GM12878 (cell line): ENCODE data around the gene CCDC68. TPM values are rescaled to one million over a fixed set of nuclear protein-coding genes. Genes with fewer than 3 reads are reported as not detected.

Experiments
- ATAC-seq: fragments of 200-7000 bp; cut with Tn5 transposase; 3 replicates; pipeline ENCODE4 v1.9.1; 2020; ENCODE audit warnings: mild to moderate bottlenecking, moderate library complexity
- BruUV-seq: library from RNA; stranded (reverse); fragments of 400-500 nt; replicated peaks from 2 replicates; lab custom pipeline; 2021; lab: Mats Ljungman, UMichigan
- CTCF ChIA-PET: fragments of 300-600 bp; sonication (Branson Sonifier 250); formaldehyde crosslinking; extraction: SDS; loops from one replicate; lab custom pipeline; 2021; ENCODE audit warnings: inconsistent platforms; lab: Yijun Ruan, JAX
- POLR2A ChIA-PET: fragments of 350-600 bp; formaldehyde crosslinking; extraction: SDS; loops from one replicate; lab custom pipeline; 2021; ENCODE audit warnings: inconsistent platforms; lab: Charles Lee
- RAD21 ChIA-PET: fragments of 300-600 bp; sonication (Branson Sonifier 250); formaldehyde crosslinking; loops from one replicate; lab custom pipeline; 2023; ENCODE audit warnings: antibody characterized with exemption; ENCODE audit not compliant: unreplicated experiment; lab: Charles Lee
- SMC1A ChIA-PET: fragments of 300-600 bp; sonication (Branson Sonifier 250); formaldehyde crosslinking; loops from one replicate; lab custom pipeline; 2023; ENCODE audit not compliant: unreplicated experiment, uncharacterized antibody; lab: Charles Lee
- DNase-seq: peaks from one replicate; pipeline ENCODE4 v3.0.0-alpha.2; 2011; ENCODE audit warnings: low read depth, low spot score
- FAIRE-seq: peaks from 3 replicates; lab custom pipeline; 2011; peaks lifted over from hg19 to GRCh38; lab: Jason Lieb, UNC
- H2AFZ ChIP-seq: 2 replicates; pipeline ENCODE4 v1.6.0; 2011; ENCODE audit warnings: low read depth, low read length, control low read depth; ENCODE audit not compliant: control insufficient read depth
- H3K27ac ChIP-seq: 2 replicates; pipeline ENCODE4 v1.5.1; 2011; ENCODE audit warnings: control low read depth; ENCODE audit not compliant: control insufficient read depth, insufficient read depth
- H3K27me3 ChIP-seq, 2 experiments: replicated peaks in 1 of 2; 2 replicates each; pipeline versions ENCODE4 v1.6.0 to v1.6.1; 2011; ENCODE audit warnings: low read length in 1 of 2; ENCODE audit not compliant: control insufficient read depth in 2 of 2, insufficient read depth in 2 of 2
- H3K36me3 ChIP-seq, 2 experiments: 2 replicates each; pipeline ENCODE4 v1.5.1; 2011; ENCODE audit warnings: low read length in 1 of 2; ENCODE audit not compliant: control insufficient read depth in 2 of 2, insufficient read depth in 2 of 2
- H3K4me1 ChIP-seq: 2 replicates; pipeline ENCODE4 v1.6.1; 2011; ENCODE audit warnings: mild to moderate bottlenecking, low read length, moderate library complexity, mixed read lengths; ENCODE audit not compliant: control insufficient read depth, insufficient read depth
- H3K4me2 ChIP-seq: 2 replicates; pipeline ENCODE4 v1.6.0; 2011; ENCODE audit warnings: control low read depth; ENCODE audit not compliant: control insufficient read depth, insufficient read depth
- H3K4me3 ChIP-seq: fragments of 200-600 bp; sonication (generic); 2 replicates; pipeline ENCODE4 v1.5.1; 2016
- H3K79me2 ChIP-seq: 2 replicates; pipeline ENCODE4 v1.6.0; 2011; ENCODE audit warnings: low read length; ENCODE audit not compliant: control insufficient read depth, insufficient read depth
- H3K9ac ChIP-seq: 2 replicates; pipeline ENCODE4 v1.8.0; 2011; ENCODE audit warnings: low read length, control low read depth, mixed read lengths; ENCODE audit not compliant: control insufficient read depth, insufficient read depth
- H3K9me3 ChIP-seq: replicated peaks from 3 replicates; pipeline ENCODE4 v1.5.1; 2011; ENCODE audit warnings: mild to moderate bottlenecking, low read length; ENCODE audit not compliant: control insufficient read depth, insufficient read depth
- H4K20me1 ChIP-seq: 2 replicates; pipeline ENCODE4 v1.6.0; 2011; ENCODE audit not compliant: control insufficient read depth, insufficient read depth
- BCL11A ChIP-seq: IDR thresholded peaks from 2 replicates; pipeline ENCODE4 v1.6.1; 2011; ENCODE audit warnings: low read depth, low read length
- CBFB ChIP-seq: IDR thresholded peaks from 2 replicates; pipeline ENCODE4 v1.6.1; 2016; ENCODE audit warnings: antibody characterized with exemption, low read depth
- IKZF2 ChIP-seq, 2 experiments: fragments of 450-650 bp; IDR thresholded peaks; 2 replicates each; pipeline ENCODE4 v1.6.1; 2017; ENCODE audit warnings: mild to moderate bottlenecking in 2 of 2, moderate library complexity in 2 of 2
- MEF2A ChIP-seq: IDR thresholded peaks from 2 replicates; pipeline ENCODE4 v1.6.1; 2011; ENCODE audit warnings: low read depth, mild to moderate bottlenecking, low read length, moderate library complexity; ENCODE audit not compliant: insufficient read depth
- POLR2AphosphoS2 ChIP-seq: IDR thresholded peaks from 2 replicates; pipeline ENCODE4 v1.6.1; 2011; ENCODE audit warnings: low read depth, mild to moderate bottlenecking, low read length, improper control_type of control experiment, moderate library complexity
- POU2F2 ChIP-seq: IDR thresholded peaks from 3 replicates; pipeline ENCODE4 v1.6.1; 2011; ENCODE audit warnings: low read depth, mild to moderate bottlenecking, low read length, borderline replicate concordance
- RCOR1 ChIP-seq: conservative IDR thresholded peaks from 2 replicates; pipeline ENCODE4 v1.6.1; 2012; ENCODE audit warnings: low read depth, low read length, improper control_type of control experiment
- SIX5 ChIP-seq: IDR thresholded peaks from 2 replicates; pipeline ENCODE4 v1.6.1; 2011; ENCODE audit warnings: mild to moderate bottlenecking, low read depth, low read length, moderate library complexity; ENCODE audit not compliant: severe bottlenecking
- SMAD5 ChIP-seq: IDR thresholded peaks from 2 replicates; pipeline ENCODE4 v1.6.1; 2016; ENCODE audit warnings: antibody characterized with exemption, low read depth
- SUZ12 ChIP-seq: fragments of 200-600 bp; sonication (generic); IDR thresholded peaks from one replicate; pipeline ENCODE4 v1.6.1; 2018; ENCODE audit warnings: antibody characterized with exemption, mild to moderate bottlenecking; ENCODE audit not compliant: unreplicated experiment
- WGBS: methylation state at CpG from one replicate; pipeline ENCODE4 v1.1.6; 2016; ENCODE audit warnings: low lambda C conversion rate; ENCODE audit not compliant: insufficient replicate concordance, insufficient coverage; ENCODE audit errors: missing lambda C conversion rate; 5-methylcytosine and 5-hydroxymethylcytosine counted together
- in situ Hi-C: fragments of 300-500 bp; cut with MboI; formaldehyde crosslinking; loops from 9 replicates; pipeline ENCODE4 v1.14.3; 2018; ENCODE audit warnings: mixed read lengths
- intact Hi-C: fragments of 100-400 bp; cut with micrococcal nuclease; formaldehyde crosslinking; loops from one replicate; pipeline ENCODE4 v1.14.2; 2022; ENCODE audit not compliant: unreplicated experiment
- polyA plus RNA-seq, 11 experiments: library from polyadenylated mRNA; depleted of rRNA in 4 of 11; unstranded in 6 of 11; stranded (reverse) in 5 of 11; fragments of >200 nt; fragmentation: Nextera tagmentation in 4 of 11; fragmentation: Illumina TruSeq in 1 of 11; extraction: Ambion mirVana in 4 of 11; extraction: Trizol in 1 of 11; gene quantifications; 1 replicate in 1 of 11; 2 replicates in 10 of 11; pipeline versions ENCODE4 v1.2.1 to v1.2.3, GENCODE V29; 2011 to 2016; ENCODE audit warnings: inconsistent platforms in 2 of 11, missing spikeins in 2 of 11, low read depth in 1 of 11
- total RNA-seq, 4 experiments: library from RNA; depleted of rRNA in 3 of 4; stranded (reverse); fragments of >200 nt in 3 of 4; fragmentation: Illumina TruSeq in 1 of 4; extraction: Trizol in 1 of 4; gene quantifications; 2 replicates each; pipeline versions ENCODE4 v1.2.1 to v1.2.3, GENCODE V29; 2013 to 2021
- TF ChIP-seq, protein P1 (sequence below): fragments of 450-650 bp; IDR thresholded peaks from 2 replicates; pipeline ENCODE4 v1.6.1; 2017; ENCODE audit warnings: antibody characterized with exemption, mild to moderate bottlenecking, moderate library complexity
- TF ChIP-seq, protein P2 (sequence below): fragments of 450-650 bp; formaldehyde crosslinking; IDR thresholded peaks from 2 replicates; pipeline ENCODE4 v1.4.0; 2020; ENCODE audit warnings: mild to moderate bottlenecking, moderate library complexity

The CCDC68 gene
- total and polyA plus RNA-seq, 10 of the 15 experiments (the other 5 are each of a cell fraction or from before 2014, with no cell fraction given): 0.04 TPM; not detected in 9

DNA sequence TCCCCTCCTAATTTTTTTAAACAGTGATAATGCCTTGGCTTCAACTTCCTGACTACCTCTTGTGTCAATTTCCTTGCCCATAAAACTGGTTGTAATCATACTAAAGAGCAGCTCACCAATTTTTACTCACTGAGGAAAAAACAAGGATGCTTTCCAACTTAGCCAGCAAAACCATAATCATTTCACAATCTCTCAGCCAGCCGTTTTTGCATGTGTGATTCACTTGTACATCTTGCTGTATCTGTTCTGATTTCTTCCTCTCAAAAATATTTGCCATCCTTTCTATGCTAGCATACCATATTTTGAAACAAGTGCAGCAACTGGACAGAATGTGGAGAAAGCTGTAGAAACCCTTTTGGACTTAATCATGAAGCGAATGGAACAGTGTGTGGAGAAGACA, 70.3 kb downstream of the CCDC68 start:
- RAD21 ChIA-PET: no interaction called here

More for the DNA sequence above, 70.3 kb downstream of the CCDC68 start:
- FAIRE-seq (no peak), ATAC-seq (no peak), DNase-seq (no peak)
- no peaks in the 10 kb centered on the region for H4K20me1 ChIP-seq
- no peaks in the 10 kb centered on the region for H3K4me1 ChIP-seq
- POLR2A ChIA-PET: no interaction called here
- H3K27me3 ChIP-seq: no peaks in the 10 kb centered on the region
- CTCF ChIA-PET: interaction anchor here (0.9 kb wide), 1 partner anchor 29 kb away, joined by 3 read pairs; no protein-coding TSS in a partner anchor
- in situ Hi-C loops: no loop called here
- no peak overlapping the region for H3K4me3 ChIP-seq
- SMC1A ChIA-PET: no interaction called here
- no peaks in the 10 kb centered on the region for H3K36me3 ChIP-seq
- no peak overlapping the region for H2AFZ ChIP-seq
- 1% methylated on average over 2 of the region's 2 CpGs for WGBS
- no peak overlapping the region for H3K27ac ChIP-seq
- no peaks in the 10 kb centered on the region for H3K9me3 ChIP-seq
- no peak overlapping the region for H3K9ac ChIP-seq
- no peaks in the 10 kb centered on the region for H3K79me2 ChIP-seq
- H3K4me2 ChIP-seq: no peak overlapping the region
- intact Hi-C loops: no loop called here
- no TSS peak for BruUV-seq
- TF ChIP-seq CBFB (no peak), SMAD5 (no peak), SUZ12 (no peak), MEF2A (no peak), POU2F2 (no peak), POLR2AphosphoS2 (no peak), BCL11A (no peak), SIX5 (no peak), IKZF2 (IDR thresholded peaks at IDR 0.05) (no peak), RCOR1 (no peak)
- TF ChIP-seq, protein P1, sequence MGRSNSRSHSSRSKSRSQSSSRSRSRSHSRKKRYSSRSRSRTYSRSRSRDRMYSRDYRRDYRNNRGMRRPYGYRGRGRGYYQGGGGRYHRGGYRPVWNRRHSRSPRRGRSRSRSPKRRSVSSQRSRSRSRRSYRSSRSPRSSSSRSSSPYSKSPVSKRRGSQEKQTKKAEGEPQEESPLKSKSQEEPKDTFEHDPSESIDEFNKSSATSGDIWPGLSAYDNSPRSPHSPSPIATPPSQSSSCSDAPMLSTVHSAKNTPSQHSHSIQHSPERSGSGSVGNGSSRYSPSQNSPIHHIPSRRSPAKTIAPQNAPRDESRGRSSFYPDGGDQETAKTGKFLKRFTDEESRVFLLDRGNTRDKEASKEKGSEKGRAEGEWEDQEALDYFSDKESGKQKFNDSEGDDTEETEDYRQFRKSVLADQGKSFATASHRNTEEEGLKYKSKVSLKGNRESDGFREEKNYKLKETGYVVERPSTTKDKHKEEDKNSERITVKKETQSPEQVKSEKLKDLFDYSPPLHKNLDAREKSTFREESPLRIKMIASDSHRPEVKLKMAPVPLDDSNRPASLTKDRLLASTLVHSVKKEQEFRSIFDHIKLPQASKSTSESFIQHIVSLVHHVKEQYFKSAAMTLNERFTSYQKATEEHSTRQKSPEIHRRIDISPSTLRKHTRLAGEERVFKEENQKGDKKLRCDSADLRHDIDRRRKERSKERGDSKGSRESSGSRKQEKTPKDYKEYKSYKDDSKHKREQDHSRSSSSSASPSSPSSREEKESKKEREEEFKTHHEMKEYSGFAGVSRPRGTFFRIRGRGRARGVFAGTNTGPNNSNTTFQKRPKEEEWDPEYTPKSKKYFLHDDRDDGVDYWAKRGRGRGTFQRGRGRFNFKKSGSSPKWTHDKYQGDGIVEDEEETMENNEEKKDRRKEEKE: no peak
- TF ChIP-seq, protein P2, sequence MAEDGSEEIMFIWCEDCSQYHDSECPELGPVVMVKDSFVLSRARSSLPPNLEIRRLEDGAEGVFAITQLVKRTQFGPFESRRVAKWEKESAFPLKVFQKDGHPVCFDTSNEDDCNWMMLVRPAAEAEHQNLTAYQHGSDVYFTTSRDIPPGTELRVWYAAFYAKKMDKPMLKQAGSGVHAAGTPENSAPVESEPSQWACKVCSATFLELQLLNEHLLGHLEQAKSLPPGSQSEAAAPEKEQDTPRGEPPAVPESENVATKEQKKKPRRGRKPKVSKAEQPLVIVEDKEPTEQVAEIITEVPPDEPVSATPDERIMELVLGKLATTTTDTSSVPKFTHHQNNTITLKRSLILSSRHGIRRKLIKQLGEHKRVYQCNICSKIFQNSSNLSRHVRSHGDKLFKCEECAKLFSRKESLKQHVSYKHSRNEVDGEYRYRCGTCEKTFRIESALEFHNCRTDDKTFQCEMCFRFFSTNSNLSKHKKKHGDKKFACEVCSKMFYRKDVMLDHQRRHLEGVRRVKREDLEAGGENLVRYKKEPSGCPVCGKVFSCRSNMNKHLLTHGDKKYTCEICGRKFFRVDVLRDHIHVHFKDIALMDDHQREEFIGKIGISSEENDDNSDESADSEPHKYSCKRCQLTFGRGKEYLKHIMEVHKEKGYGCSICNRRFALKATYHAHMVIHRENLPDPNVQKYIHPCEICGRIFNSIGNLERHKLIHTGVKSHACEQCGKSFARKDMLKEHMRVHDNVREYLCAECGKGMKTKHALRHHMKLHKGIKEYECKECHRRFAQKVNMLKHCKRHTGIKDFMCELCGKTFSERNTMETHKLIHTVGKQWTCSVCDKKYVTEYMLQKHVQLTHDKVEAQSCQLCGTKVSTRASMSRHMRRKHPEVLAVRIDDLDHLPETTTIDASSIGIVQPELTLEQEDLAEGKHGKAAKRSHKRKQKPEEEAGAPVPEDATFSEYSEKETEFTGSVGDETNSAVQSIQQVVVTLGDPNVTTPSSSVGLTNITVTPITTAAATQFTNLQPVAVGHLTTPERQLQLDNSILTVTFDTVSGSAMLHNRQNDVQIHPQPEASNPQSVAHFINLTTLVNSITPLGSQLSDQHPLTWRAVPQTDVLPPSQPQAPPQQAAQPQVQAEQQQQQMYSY (CRISPR knock-in tag): no peak
